Measurements from ENCODE around the gene POU1F1.
A peak's percentile ranks its signal among the peaks of the same experiment; 100 is the strongest.
"Not testable (repeated sequence)": the region's sequence is repeated elsewhere in the genome, so short reads cannot be mapped to it uniquely, and the experiment has no call there.

POU1F1 gene

DNA sequence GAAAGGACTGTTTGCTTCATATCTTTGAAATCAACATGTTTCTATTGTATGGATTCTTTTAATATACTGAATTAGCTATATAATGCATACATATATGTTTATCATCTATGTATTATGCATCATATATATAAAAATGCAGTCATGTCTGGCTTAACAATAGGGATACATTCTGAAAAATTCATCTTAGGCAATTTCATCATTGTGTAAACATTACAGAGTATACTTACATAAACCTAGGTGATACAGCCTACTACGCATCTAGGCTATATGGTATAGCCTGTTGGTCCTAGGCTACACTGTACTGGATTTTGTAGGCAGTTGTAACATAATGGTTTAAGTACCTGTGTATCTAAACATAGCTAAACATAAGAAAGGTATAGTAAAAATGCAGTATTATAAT lies 27.6 kb downstream of the POU1F1 start:
- no peak for DNase-seq

DNA sequence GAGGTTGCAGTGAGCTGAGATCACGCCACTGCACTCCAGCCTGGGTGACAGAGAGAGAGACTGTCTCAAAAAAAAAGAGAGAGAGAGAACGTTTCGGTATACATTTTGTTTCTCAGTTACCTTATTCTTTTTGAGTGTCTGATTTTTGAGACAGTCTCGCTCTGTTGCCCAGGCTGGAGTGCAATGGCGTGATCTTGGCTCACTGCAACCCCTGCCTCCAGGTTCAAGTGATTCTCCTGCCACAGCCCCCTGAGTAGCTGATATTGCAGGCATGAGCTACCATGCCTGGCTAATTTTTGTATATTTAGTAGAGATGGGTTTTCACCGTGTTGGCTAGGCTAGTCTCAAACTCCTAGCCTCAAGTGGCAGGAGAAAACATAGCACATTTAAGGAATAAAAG lies 28.2 kb downstream of the POU1F1 start:
- DNase-seq = not testable (repeated sequence)

DNA sequence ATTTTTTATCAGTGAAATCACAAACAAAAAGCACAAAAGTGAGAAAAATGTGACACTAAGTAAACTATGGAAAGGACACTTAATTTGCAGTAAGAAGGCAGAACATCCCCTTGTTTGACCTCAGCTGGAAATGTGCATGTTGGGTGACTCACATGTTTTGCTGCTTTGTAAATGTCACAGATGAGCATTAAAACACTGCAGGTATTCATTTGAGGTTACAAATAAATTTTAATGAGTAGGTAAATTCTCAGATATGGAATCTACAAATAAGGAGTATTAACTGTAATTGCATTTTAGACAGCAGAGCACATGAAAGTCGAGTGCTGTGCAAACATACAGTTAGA lies 29.0 kb downstream of the POU1F1 start:
- DNase-seq = no peak

DNA sequence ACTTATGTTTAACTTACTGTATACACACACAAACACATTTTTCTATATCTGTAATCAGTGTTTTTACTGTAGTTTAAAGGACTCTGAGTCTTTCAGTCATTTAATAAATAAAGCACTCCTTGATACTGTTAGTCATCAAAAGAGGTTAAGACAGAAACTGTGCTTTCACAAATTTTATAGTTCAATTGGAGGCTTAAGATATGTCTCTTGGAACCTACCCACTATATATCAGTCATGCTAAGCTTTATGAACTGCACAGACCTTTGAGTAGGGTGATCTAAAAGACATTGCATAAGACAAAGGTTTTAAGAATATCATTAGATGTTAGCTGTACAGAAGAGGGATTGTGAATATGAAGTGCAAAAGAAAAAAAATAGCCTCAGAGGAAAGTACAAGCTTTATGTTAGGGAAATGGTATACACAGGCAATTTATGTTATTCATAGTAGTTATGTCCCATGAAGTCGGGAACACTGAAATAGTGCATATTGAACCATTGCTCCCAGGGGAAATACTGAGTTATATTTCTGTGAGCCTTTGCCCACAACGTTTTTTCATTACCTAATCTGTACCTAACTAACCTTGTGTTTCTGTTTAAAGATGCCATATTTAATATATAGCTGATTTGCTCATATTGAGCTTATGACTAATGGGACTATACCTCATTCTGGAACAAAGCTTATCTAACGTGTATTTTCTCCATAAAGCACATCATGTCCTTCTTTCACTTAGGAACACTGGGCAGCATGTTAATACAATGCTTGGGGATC lies 29.5 kb downstream of the POU1F1 start:
- DNase-seq = no peak

DNA sequence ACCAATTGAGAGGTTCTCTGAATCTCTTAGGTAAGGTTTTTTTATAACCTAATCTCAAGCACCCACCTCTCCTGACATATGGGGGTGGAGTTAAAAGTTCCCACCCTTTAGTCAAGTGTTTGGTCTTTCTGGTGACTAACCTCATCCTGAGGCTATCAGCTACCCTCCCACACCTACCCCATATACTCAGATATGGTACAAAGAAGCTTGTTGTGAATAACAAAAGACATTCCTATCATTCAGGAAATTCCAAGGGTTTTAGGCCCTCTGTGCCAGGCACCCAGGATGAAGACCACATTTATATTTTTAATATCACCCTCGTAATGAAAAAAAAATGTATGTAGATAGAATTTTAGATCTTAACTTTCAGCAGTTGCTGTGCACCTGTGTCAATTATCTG lies 40.3 kb downstream of the POU1F1 start:
- no peak for DNase-seq

DNA sequence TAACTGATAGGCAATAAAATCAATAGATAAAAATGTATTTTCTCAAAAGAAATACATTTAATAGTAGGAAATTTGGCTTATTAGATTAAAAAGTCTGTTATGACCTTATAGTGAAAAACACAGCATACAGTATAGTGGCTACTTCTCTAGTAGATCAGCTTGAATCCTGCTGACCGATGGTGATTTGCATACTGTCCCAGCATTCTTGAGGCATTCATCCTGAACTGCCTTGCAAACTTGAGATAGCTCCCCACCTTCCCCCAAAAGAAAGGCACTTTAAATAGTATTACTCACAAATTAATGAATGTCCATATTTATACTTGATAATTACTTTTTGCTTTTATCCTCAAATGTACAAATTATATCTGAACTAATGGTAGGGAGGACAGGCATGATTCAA lies 42.6 kb downstream of the POU1F1 start:
- no peak for DNase-seq

DNA sequence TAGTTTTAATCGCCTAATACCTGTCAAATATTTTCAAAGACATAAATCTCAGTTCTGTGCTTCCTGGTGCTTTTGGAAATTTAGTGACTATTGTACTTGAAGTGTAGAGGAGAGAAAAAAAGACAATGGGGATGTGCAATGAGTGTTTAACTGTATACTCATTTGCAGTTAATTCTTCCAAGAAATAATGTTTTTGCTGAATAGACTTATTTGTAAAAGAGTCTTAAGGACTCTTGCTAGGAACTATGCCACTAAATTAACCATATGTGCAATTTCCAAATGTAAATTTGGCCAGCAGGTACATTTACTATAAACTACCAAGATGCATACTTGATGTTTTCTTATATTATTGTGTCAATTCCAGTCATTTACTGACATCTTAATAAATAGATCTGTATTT lies 47.3 kb downstream of the POU1F1 start:
- no peak for DNase-seq

DNA sequence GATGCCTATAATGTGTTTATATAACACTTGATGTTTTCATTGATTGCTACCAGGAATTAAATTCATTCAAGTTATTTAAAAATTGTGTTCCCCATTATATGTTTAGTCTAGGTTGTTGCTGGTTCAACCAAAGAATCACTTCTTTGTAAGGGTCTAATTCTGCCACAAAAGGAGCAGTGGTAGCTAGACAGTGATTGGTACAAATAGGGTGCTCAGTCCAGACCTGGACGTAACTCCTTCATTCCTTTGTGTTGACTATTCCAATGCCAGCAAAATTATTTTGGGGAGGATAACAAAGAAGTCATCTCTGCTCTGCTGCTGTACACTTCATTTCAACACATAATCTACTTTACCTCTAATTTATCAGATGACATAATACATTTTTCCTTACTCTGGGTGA lies 48.1 kb downstream of the POU1F1 start:
- DNase-seq = no peak

DNA sequence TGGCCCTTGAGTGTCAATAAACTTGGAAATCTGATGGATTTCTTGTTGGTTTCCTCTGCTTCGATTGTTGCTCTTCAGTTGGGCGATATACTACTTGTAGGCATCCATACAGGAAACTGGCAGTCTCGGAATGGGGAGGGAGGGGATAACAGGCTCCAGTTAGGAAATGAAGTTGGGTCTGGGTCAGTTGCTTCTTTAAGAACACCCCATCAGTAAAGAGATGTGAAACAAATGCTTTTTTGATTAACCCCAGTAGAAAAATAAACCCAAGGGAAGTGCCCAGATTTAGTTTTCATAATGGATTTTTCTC lies 48.6 kb downstream of the POU1F1 start:
- no peak for DNase-seq

DNA sequence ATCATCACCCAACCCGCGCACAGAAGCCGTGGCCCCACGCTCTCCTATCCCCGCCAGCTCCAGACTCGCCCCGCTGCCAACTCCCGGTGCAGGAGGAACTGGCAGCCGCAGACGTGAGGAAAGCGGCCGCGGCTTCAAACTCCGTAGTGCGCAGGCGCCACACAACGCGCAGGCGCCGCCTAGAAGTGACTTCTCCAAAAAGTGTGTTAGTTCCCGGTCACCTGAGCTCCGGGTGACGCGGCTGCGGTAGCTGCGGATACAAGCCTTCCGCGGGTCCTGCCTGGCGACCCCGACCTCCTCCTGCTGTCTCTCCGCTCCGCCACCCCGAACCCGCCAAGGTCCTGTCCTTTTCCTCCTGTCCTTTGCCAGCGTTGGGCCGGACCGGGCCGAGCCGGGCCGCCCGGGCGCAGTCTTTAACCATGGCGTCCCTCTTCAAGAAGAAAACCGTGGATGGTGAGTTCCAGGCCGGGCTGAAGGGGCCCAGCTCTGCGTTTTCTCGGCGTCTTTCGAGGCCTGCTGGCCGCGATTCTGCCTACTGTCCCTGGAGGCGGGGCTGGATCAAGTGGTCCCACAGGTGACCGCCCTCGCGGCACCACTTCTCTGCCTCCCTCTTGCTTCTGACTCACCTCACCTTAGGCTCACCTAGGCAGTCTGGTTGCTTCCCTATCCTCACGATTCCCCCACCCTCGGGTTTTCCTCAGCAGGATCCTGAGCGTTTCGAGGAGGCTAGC lies 49.1 kb downstream of the POU1F1 start, which contains the start of gene CHMP2B:
Gene CHMP2B, plus strand, starts transcription at position 206 of the 731 bp plus-strand sequence. Its CDS starts 214 bp downstream, at position 420.
- peak; percentile 91 for DNase-seq

DNA sequence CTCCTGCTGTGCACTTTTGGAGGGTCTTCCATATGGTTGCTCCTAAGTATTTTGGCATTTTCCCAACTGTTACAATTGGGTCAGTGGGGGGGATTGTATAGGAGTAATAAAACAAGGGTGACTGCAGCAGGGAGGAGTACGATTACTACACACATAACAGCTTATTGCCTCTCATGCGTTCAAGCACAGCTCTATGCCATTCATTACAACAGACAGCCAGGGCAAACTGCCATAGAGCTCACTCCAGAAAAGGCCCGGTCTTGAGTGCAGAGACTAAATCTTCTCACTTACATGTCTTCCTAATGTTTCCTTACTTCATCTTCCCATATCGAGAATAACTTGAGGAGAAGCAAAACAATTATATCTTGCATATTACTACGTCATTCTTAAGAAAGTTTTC lies 50.7 kb downstream of the POU1F1 start:
- no peak for DNase-seq

DNA sequence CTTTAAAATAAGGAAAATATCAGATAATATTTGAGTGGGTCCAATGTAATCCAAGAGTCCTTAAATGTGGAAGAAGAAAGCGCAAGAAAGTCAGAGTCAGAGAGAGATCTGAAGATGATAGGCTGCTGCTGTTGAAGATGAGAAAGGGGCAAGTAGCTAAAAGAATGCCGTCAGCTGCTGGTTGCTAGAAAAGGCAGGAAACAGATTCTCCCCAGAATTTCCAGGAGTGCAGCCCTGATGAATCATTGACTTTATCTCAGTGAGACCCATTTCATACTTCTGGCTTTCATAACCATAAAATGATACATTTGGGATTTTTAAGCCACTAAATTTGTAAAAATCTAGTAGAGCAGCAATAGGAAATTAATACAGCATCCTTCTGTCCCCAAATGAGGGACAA lies 56.8 kb downstream of the POU1F1 start:
- no peak for DNase-seq

DNA sequence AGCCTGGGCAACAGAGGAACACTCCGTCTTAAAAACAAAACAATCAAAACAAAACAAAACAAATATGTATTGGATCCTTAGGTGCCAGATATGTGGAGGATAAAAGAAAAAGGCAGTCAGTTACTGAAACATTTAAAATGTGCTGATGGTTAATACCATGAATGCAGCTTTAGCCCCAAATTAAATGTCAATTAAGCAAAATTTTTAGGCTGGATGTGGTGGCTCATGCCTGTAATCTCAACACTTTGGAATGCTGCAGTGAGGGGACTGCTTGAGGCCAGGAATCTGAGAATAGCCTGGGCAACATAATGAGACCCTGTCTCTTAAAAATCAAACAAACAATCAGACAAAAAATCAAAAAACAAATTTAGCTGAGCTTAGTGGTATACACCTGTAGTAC lies 57.8 kb downstream of the POU1F1 start:
- no peak for DNase-seq
